Endometrial microvascular endothelial cells (primary cell): Measurements from ENCODE around the gene NMNAT2. TPM values are rescaled to one million over a fixed set of nuclear protein-coding genes. Genes with fewer than 3 reads are reported as not detected.

Experiments
- in situ Hi-C: cut with HindIII; loops from 2 replicates; pipeline ENCODE4 v1.10.0; 2017; ENCODE audit warnings: low sequenced_read_pairs, low pct_unique_long_range_greater_than_20kb; ENCODE audit errors: inconsistent ontology term
- total RNA-seq: library from RNA; depleted of rRNA; stranded (reverse); fragments of >200 nt; gene quantifications from one replicate; pipeline ENCODE4 v1.2.3, GENCODE V29; 2015; ENCODE audit errors: inconsistent ontology term

Gene NMNAT2
- total RNA-seq, 1 donor from 2014 or later: 0.19 TPM

- in situ Hi-C loops: no loop called here
Observed at GRCh38 chr1:183300395-183300794, 117.8 kb downstream of the NMNAT2 start.

- in situ Hi-C loops: no loop called here
Observed at GRCh38 chr1:183296782-183297181, 121.4 kb downstream of the NMNAT2 start.

DNA sequence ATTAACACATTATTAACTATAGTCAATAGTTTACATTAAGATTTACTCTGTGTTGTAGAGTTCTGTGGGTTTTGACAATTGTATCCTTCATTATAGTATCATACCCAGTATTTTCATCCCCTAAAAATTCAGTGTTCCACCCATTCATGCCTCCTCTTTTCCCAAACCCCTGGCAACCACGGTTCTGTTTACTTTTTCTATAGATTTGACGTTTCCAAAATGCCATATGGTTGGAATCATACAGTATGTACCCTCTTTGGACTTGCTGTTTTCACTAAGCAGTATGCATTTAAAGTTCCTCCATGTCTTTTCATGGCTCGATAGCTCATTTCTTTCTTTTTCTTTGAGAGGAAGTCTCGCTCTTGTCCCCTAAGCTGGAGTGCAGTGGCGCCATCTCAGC is 122.7 kb downstream of the NMNAT2 start:
- in situ Hi-C loops: no loop called here

- in situ Hi-C loops: no loop called here
Observed at GRCh38 chr1:183293876-183294275, 124.3 kb downstream of the NMNAT2 start.

DNA sequence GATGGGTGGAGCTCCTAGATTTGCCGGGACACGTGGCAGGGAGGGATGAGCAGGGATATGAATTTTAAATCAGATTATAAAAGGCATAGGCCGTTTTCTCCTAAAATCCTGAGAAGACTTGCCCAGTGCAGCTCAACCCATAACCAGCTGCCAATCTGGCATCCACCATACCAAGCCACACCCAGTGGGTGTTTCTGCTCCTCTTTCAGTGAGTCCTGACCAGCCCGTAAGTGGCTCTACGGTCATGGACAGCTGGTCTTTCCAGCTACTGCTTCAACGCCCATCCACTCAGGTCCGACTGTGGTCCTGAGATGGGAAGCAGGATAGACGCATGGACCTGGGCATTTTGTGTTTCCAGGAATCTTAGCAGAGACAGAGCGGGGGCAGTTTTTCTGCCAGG is 124.9 kb downstream of the NMNAT2 start:
- in situ Hi-C loops: no loop called here

DNA sequence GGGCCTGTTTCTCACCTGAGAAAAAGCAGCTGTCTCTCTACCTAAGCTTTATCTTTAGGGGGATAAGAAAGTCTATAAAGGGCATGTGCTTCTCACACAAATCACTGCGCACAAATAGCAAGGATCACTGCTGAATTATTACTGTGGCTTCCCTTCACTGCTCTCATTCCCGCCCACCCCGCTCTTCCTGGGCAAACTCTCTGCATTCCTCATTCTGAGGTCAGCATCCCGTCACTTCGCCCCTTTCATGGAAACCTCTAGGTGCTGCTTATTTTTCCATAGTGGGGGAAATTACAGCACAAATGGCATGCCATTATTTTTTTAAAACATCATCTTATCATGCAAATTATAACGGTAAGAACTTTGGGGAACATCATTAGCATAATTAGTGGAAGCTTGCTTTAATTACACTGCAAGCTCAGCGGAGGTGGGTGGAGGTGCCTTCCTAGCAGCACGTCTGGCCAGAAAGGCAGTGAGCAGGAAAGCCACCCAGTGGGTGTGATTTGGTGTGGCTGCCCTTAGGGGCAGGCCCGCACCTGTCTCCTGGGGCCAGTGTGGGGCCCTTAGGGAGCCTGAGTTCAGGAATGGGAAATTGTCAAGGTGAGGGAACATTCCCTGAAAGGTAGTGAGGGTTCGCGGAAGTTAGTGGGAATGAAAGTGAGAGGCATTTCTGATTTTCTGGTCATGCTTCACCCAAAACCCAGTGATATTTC is 126.2 kb downstream of the NMNAT2 start:
- in situ Hi-C loops: no loop called here

DNA sequence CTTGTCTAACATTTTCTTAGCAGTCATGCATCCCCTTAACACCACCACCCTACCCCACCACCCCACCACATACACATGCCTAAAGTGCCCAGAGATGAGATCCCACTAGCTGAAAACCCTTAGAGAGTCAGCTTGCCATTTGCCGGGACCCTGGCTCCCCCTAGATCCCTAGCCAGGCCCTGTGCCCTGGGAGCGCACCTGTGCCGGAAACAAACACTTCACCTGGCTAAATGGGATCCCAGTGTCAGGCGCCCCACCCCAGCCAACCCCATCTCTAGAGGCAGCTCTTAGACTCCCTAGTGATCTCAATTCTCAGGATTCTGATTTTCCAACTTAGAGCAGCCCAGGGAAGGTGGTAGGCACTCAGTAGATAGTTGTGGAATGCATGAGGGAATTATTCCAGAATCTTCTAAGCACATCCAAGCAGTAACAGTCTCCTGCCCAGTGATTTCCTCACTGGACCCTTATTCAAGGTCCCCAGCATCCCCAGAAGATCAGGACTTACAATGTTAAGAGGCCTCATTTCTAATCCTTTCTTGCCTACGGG is 126.9 kb downstream of the NMNAT2 start:
- in situ Hi-C loops: no loop called here

DNA sequence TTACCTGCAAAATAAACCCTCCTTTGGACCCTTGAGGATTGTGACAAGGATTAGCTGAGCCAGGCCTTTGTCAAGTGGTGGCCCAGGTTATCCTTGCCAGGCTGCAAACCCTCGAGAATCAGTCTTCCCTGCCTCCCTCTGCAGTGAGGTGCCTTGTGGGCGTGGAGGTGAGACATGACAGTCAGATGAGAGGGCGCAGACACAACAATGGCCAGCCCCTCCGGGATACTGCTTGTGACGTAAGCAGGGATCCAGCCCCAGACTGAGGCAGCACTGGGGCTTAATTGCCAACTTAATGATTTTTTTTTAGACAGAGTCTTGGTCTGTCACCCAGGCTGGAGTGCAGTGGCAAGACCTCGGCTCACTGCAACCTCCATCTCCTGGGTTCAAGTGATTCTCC is 127.6 kb downstream of the NMNAT2 start:
- in situ Hi-C loops: no loop called here

DNA sequence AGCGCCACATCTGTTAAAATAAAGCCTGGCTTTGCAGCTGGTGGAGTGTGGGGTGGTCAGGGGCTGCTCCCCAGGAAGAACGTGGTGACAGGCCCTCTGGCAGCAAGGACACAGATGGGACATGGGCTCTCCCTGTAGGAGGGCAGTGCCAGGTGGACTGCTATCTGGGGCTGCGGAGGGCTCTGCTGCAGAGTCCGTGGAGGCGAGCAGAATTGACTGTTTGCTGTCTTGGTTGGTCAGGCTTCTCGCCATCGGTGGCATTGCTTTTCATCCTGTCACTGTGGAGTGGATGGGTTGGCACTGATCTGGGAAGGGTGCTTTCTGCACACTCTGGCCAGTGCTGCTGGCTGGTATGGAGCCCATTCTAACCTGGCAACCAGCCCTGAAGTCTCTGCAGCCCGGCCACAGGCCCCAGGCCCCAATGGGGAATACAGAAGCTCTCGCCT is 129.1 kb downstream of the NMNAT2 start:
- in situ Hi-C loops: no loop called here

DNA sequence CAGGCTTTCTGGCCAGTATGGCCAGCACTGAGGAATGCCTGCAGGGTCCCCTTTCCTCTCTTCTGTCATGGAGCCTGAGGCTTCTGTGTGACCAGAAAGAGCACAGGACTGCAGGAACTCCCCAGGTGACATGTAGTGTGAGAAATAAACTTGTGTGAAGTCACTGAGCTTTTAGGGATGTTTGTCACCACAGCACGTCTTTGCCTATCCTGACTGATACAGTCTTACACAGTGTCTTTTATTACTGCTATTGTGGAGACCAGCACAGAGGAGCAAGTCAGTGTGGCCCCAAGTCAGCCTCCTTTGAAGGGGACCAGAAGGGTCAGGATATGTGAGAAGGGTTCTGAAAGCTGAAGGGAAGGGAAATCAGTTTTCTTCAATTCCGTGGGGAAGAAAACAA is 129.6 kb downstream of the NMNAT2 start:
- in situ Hi-C loops: no loop called here

DNA sequence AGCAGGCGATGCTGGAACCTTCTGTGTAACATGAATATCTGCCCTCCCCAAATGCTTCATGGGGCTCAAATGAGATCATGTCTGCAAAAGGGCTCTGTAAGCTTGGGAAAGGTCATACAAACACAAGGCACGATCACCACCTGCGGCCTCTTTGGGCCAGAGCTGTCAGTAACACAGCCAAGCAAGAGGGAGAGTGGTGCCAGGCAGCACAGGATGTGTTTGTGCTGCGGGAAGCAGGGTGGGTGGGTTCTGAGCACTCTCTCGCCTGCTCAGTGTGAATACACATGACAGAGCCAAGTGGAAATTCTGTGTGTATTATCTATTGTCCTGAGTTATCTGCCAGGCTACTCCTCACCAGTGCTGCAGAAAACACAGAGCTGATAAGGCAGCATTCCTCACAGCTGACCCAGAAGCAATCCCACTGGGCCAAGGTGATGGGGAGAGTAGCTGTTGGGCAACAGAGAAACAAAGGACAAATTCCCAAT is 130.9 kb downstream of the NMNAT2 start:
- in situ Hi-C loops: no loop called here

DNA sequence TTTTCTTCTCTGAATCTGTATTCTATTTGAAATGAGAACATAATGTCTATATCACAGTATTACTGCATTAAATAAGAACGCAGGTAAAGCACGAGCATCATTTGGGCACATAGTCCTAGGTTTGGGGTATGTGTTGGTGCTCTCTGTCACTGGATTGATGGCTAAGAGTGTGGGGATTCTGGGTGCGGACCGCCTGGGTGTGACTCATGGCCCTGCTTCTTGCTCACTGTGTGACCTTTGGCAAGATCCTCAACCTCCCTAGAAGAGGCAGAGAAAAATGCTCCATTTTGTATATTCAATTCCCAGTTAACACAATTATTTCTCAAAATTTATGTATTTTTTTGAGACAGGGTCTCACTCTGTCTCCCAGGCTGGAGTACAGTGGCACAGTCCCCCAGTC is 132.4 kb downstream of the NMNAT2 start:
- in situ Hi-C loops: no loop called here

GRCh38 chr1:183285256-183285655 is 132.9 kb downstream of the NMNAT2 start:
- in situ Hi-C loops: no loop called here

DNA sequence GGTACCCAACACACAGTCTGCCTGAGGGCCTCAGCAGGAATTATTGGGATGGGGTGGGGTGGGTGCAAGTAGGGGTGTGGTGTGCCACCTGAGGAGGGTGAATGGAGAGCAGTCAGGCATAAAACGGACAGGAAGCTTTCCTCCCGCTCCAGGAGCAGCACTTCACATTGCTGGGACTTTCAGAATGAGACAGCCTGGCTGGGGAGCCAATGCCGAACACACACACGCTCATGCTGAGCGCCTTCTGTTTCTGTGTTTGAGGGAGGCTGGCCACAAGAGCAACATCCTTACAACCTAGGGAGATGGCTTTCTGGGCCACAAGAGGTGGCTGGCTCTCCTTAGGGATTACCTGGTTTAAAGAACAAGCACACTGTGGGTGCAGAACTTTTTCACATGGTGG is 134.1 kb downstream of the NMNAT2 start:
- in situ Hi-C loops: no loop called here

GRCh38 chr1:183283286-183283685 is 134.9 kb downstream of the NMNAT2 start:
- in situ Hi-C loops: no loop called here

- in situ Hi-C loops: no loop called here
Observed at GRCh38 chr1:183282101-183282855, 135.9 kb downstream of the NMNAT2 start.

DNA sequence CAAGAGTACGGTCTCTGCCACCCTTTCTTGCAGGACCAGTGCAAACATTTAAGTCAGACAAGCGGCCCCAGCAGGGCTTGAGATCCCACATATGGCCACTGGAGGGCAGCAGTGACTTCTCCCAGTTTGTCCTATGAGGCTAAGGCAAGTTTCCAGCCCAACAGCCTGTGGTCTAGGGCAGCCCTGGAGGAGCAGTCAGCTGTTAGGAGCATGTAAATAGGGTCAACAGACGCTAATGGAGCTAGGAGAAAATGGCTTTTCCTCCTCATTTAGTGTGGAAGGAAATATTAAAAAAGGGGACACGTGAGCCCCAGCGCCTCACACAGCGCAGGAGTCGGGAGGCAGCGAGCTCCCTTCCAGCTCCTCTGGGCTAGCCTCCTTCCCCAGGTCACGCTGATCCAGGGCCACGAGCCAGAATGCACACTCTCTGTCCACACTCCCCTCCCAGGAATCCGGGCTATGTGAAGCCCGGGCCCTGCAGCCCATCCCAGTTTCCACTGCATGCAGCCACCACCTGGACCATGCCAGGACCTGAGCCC is 136.6 kb downstream of the NMNAT2 start:
- in situ Hi-C loops: no loop called here

- in situ Hi-C loops: no loop called here
Observed at GRCh38 chr1:183281039-183281438, 137.1 kb downstream of the NMNAT2 start.

GRCh38 chr1:183279835-183280234 is 138.3 kb downstream of the NMNAT2 start:
- in situ Hi-C loops: no loop called here
